Measurements from ENCODE around the gene LAMC1.

DNA sequence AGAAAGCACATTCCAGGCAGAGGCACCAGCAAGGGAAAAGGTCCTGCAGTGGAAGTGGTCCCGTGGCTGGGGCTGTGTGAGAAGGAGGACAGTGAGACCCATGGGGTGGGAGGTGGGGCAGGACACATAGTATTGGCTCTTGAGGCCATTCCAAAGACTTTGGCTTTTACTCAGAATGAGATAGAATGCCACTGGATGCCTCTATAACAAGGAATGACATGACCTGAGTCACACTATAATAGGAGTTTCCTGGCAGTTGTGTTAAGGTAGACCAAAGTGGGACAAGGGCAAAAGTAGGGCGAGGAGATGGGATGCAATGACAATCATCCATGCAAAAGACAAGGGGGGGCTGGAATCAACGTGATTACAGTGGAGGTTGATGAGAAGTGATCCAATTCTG, 138.2 kb downstream of the LAMC1 start:
- no peak for TF ChIP-seq POLR2A (IDR thresholded peaks at IDR 0.05)
- TF ChIP-seq, protein P1, sequence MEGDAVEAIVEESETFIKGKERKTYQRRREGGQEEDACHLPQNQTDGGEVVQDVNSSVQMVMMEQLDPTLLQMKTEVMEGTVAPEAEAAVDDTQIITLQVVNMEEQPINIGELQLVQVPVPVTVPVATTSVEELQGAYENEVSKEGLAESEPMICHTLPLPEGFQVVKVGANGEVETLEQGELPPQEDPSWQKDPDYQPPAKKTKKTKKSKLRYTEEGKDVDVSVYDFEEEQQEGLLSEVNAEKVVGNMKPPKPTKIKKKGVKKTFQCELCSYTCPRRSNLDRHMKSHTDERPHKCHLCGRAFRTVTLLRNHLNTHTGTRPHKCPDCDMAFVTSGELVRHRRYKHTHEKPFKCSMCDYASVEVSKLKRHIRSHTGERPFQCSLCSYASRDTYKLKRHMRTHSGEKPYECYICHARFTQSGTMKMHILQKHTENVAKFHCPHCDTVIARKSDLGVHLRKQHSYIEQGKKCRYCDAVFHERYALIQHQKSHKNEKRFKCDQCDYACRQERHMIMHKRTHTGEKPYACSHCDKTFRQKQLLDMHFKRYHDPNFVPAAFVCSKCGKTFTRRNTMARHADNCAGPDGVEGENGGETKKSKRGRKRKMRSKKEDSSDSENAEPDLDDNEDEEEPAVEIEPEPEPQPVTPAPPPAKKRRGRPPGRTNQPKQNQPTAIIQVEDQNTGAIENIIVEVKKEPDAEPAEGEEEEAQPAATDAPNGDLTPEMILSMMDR (IDR thresholded peaks at IDR 0.05) = no peak
